ENCODE measurements around the gene RAD51B.
"Not testable (repeated sequence)": the region's sequence is repeated elsewhere in the genome, so short reads cannot be mapped to it uniquely, and the experiment has no call there.

RAD51B gene

DNA sequence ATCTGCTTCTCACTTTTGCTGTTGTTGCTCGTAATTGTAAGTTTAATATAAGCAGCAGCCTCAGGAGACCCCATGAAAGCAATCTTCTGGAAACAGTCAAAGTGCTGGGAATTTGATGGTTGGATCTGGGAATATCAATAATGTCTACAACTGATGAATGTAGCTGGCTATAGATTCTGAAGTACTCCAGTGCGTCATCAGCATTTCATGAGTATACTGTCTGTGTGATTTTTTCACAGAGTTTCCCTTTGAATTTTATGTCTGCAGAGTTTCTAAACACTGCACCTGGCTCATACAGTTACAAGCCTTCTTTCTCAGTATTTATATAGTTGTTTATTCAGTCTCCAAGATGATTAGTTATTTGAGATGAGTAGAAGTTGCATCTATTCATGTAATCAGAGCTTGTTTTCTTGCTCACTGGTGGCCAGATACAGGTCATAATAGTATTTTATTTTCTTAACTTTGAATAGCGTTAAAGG is 222.3 kb downstream of the RAD51B start:
- DNase-seq (ENCODE audit: low spot score) = no peak
- TF ChIP-seq, protein P1, sequence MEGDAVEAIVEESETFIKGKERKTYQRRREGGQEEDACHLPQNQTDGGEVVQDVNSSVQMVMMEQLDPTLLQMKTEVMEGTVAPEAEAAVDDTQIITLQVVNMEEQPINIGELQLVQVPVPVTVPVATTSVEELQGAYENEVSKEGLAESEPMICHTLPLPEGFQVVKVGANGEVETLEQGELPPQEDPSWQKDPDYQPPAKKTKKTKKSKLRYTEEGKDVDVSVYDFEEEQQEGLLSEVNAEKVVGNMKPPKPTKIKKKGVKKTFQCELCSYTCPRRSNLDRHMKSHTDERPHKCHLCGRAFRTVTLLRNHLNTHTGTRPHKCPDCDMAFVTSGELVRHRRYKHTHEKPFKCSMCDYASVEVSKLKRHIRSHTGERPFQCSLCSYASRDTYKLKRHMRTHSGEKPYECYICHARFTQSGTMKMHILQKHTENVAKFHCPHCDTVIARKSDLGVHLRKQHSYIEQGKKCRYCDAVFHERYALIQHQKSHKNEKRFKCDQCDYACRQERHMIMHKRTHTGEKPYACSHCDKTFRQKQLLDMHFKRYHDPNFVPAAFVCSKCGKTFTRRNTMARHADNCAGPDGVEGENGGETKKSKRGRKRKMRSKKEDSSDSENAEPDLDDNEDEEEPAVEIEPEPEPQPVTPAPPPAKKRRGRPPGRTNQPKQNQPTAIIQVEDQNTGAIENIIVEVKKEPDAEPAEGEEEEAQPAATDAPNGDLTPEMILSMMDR (IDR thresholded peaks at IDR 0.05; ENCODE audit: extremely low read depth, missing control alignments) = no peak

GRCh38 chr14:68042586-68043210 is 223.1 kb downstream of the RAD51B start:
- TF ChIP-seq, protein P1 (IDR thresholded peaks at IDR 0.05; ENCODE audit: extremely low read depth, missing control alignments) = no peak
- DNase-seq (ENCODE audit: low spot score) = no peak

DNA sequence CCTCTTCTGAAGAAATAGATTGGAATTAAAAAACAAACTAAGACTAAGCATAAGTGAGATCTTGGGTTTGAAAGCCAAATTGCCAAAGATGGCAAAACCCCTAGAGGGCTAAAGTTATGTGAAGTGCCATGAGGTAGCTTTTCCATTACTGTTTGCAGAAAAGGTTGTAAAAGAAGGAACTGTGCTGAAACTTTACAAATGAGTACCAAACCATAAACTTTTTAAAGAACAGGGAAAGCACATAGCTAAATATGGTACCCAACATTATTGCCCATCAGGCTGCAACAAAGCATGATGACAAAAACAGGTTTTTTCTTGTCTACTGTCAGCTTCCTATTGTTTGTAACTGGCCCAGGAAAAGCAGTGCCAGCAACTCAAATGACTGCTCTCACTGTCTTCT is 224.2 kb downstream of the RAD51B start:
- TF ChIP-seq, protein P1 (IDR thresholded peaks at IDR 0.05; ENCODE audit: extremely low read depth, missing control alignments) = no peak
- DNase-seq (ENCODE audit: low spot score) = no peak

DNA sequence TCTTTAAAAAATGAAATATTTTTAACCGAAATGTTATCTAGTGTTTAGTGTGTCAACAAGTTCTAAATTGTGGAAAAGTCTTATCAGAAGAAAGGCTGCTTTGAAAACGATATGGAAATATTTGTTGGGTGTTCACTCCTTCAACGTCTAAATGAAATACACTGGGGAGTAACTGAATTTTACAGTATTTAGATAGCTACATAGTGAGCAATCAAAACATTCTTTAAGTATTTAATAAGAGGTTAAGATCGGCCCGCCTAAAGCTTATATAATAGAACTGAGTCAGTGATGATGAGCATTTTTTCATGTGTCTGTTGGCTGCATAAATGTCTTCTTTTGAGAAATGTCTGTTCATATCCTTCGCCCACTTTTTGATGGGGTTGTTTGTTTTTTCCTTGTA is 228.3 kb downstream of the RAD51B start:
- DNase-seq (ENCODE audit: low spot score) = no peak

DNA sequence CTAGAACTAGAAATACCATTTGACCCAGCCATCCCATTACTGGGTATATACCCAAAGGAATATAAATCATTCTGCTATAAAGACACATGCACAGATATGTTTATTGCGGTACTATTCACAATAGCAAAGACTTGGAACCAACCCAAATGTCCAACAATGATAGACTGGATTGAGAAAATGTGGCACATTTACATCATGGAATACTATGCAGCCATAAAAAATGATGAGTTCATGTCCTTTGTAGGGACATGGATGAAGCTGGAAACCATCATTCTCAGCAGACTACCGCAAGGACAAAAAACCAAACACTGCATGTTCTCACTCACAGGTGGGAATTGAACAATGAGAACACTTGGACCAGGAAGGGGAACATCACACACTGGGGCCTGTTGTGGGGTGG is 229.2 kb downstream of the RAD51B start:
- DNase-seq (ENCODE audit: low spot score) = not testable (repeated sequence)

More for the DNA sequence above, 228.3 kb downstream of the RAD51B start:
- TF ChIP-seq, protein P1 (IDR thresholded peaks at IDR 0.05; ENCODE audit: extremely low read depth, missing control alignments) = no peak

DNA sequence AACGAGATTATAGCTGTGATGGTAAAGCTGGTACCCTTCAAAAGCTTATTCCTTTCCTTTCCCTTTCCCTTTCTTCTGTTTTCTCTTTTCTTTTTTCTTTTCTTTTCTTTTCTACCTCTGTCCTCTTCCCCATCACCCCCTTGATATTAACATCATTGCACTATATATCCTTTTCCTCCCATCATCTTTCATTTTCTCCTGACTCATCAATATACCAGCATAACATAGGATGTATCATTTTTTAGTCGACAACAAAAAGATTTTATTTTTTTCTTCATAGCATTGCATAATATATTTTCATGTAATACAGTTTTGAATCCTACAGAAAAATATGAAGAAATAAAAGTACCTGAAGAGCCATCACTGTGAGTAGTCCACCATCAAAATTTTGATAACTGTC is 230.6 kb downstream of the RAD51B start:
- TF ChIP-seq, protein P1 (IDR thresholded peaks at IDR 0.05; ENCODE audit: extremely low read depth, missing control alignments) = no peak
- no peak for DNase-seq (ENCODE audit: low spot score)

- TF ChIP-seq, protein P1 (IDR thresholded peaks at IDR 0.05; ENCODE audit: extremely low read depth, missing control alignments) = no peak
- no peak for DNase-seq (ENCODE audit: low spot score)
Observed at GRCh38 chr14:68051146-68051545, 231.6 kb downstream of the RAD51B start.

DNA sequence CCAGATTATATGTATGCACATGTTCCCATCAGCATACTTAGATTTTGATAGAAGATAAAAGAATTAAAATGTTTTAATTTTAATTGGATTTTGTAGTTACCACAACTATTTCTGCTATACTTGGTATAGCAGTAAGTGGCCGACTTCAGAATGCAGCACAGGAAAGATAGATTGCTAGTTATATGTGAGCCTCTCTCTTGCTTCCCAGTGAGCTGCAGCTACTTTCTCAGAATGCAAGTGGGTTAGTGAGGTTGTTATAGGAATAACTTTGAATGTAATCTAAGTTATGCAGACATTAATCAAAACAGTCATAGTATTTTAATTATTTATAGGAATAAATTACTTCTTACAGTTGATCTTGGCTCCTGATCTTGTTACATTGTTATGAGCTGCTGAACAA is 240.6 kb downstream of the RAD51B start:
- no peak for DNase-seq (ENCODE audit: low spot score)
- TF ChIP-seq, protein P1 (IDR thresholded peaks at IDR 0.05; ENCODE audit: extremely low read depth, missing control alignments) = no peak

All from GM20000 (cell line).